Small intestine (tissue), 7 donors: ENCODE results near the gene RNF126. TPM values are rescaled to one million over a fixed set of nuclear protein-coding genes. Genes with fewer than 3 reads are reported as not detected.

Source experiments
- DNase-seq, 2 donors: peaks; one replicate each; pipeline versions ENCODE4 v3.0.0 to v3.0.0-alpha.2; 2013
- FAIRE-seq: peaks from 2 replicates; lab custom pipeline; 2012; peaks lifted over from hg19 to GRCh38; lab: Jason Lieb, UNC
- H3K27ac ChIP-seq, 3 donors: one replicate each; pipeline ENCODE4 v1.5.1; 2013; ENCODE audit warnings: low read length in 2 of 3, mild to moderate bottlenecking in 2 of 3, control low read depth in 1 of 3, inconsistent platforms in 1 of 3, low read depth in 1 of 3, moderate library complexity in 1 of 3
- H3K27me3 ChIP-seq, 3 donors: one replicate each; pipeline ENCODE4 v1.6.1; 2013; ENCODE audit warnings: low read length in 3 of 3, inconsistent platforms in 1 of 3; ENCODE audit not compliant: control insufficient read depth in 3 of 3, insufficient read depth in 3 of 3
- H3K36me3 ChIP-seq, 3 donors: one replicate each; pipeline ENCODE4 v1.6.1; 2013; ENCODE audit warnings: low read length in 3 of 3, inconsistent platforms in 1 of 3, low read depth in 1 of 3, mild to moderate bottlenecking in 1 of 3, moderate library complexity in 1 of 3; ENCODE audit not compliant: control insufficient read depth in 3 of 3, insufficient read depth in 2 of 3
- H3K4me1 ChIP-seq, 3 donors: one replicate each; pipeline ENCODE4 v1.6.1; 2013; ENCODE audit warnings: low read length in 2 of 3, inconsistent platforms in 1 of 3, low read depth in 1 of 3, mild to moderate bottlenecking in 1 of 3, moderate library complexity in 1 of 3; ENCODE audit not compliant: control insufficient read depth in 3 of 3, insufficient read depth in 2 of 3
- H3K4me3 ChIP-seq, 3 donors: one replicate each; pipeline ENCODE4 v1.5.1; 2013; ENCODE audit warnings: low read length in 3 of 3, control low read depth in 1 of 3, inconsistent platforms in 1 of 3, low read depth in 1 of 3, mild to moderate bottlenecking in 1 of 3, moderate library complexity in 1 of 3
- H3K9me3 ChIP-seq, 2 donors: one replicate each; pipeline ENCODE4 v1.6.1; 2013; ENCODE audit warnings: low read depth in 1 of 2, low read length in 1 of 2; ENCODE audit not compliant: control insufficient read depth in 2 of 2, insufficient read depth in 1 of 2
- WGBS, 3 donors: extraction: QIAGEN DNeasy Blood & Tissue Kit; methylation state at CpG; one replicate each; pipeline ENCODE4 v1.1.7; 2013; 5-methylcytosine and 5-hydroxymethylcytosine counted together
- polyA plus RNA-seq, 4 donors: library from polyadenylated mRNA; stranded (reverse) in 3 of 4; unstranded in 1 of 4; fragments of 200-250 nt in 3 of 4; fragments of 120-200 nt in 1 of 4; gene quantifications; one replicate each; pipeline versions ENCODE4 v1.2.1 to v1.2.3, GENCODE V29; 2013
- donor health status: healthy with polysubstance abuse.
- donor health status: control.
- donor health status: control.
- donor health status: Bipolar disorder and iron deficiency.
- donor health status: healthy.

RNF126 gene
- polyA plus RNA-seq, 4 donors, result 39.2 to 60.2 (median 55.4) TPM

DNA sequence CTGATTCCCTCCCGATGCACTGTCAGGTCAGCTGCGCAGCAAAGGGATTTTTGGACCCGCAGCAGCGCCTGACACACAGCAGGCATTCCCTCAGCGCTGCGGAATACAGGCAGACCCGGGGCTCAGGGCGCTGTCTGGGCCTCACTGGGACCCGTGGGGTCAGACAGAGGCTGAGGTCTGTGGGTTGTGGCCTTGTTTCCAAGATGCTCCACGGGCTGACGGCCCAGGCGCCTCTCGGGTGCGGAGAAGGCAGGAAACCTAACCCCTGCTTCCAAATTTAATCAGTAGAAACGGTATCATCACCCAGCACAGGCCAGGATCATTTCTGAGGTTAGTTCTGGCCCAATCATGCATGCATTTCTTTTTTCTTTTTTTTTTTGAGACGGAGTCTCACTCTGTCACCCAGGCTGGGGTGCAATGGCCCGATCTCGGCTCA, 686 bp upstream of the RNF126 start:
- peaks cover 9 to 50% (median 11%) of the 10 kb centered on the region in 3 donors for H3K4me1 ChIP-seq
- H3K27me3 ChIP-seq, result no peaks in the 10 kb centered on the region
- H3K27ac ChIP-seq, result peak overlapping the region; percentile 81 to 92 (median 92)
- peak overlapping the region; percentile 25 to 59 (median 27) for H3K4me3 ChIP-seq
- peaks cover 0 to 17% of the 10 kb centered on the region in 2 donors for H3K9me3 ChIP-seq
- 39 to 60% (median 52%) methylated on average over 18 of the region's 18 CpGs for WGBS, 3 donors
- FAIRE-seq, result no peak
- peaks cover 0 to 21% (median 0%) of the 10 kb centered on the region in 3 donors for H3K36me3 ChIP-seq
- no peak for DNase-seq

DNA sequence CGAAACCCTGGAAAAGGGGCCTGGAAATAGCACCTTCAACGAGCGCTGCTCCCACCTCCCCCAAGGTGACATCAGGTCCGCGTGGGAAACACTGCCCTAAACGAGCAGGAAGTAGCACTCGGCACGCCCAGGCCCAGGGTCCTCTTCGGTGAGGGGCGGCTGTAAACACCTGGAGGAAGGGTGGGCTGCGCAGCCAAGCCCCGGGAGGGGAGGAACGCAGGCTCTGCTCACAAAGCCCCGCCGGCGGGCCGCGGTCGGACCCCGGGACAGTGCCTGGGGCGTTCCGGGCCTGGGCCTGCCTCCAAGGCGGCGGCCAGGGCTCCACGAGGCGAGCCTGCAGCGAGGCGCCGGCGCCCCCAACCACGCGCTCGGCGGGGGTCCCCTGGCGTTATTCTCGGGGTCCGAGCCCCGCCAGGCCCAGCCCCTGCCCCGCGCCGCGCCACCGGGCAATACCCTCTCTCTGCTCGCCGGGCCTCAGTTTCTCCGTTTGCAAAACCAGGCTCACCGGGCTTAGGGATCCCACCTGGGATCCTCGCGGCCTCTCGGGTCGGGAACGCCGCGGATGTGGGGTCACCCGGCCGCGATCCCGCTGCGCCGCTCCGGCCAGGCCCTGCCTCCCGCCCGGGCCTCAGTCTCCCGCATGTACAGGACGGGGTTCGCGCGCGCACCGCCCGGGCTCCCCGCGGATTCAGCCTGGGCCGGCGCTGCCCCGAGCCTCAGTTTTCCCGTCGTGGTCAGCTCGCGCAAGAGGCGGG, 630 bp downstream of the RNF126 start:
- peaks cover 0 to 7% of the 10 kb centered on the region in 2 donors for H3K9me3 ChIP-seq
- 0 to 1% (median 0%) methylated on average over 64 to 81 of the region's 81 CpGs for WGBS, 3 donors
- peaks cover 10 to 63% (median 15%) of the 10 kb centered on the region in 3 donors for H3K4me1 ChIP-seq
- no peak for FAIRE-seq
- no peaks in the 10 kb centered on the region for H3K27me3 ChIP-seq
- peaks cover 0 to 34% (median 2%) of the 10 kb centered on the region in 3 donors for H3K36me3 ChIP-seq
- peak overlapping the region; percentile 91 to 97 (median 96) for H3K27ac ChIP-seq
- peak; percentile 80 to 88 for DNase-seq
- H3K4me3 ChIP-seq, result peak overlapping the region; percentile 64 to 100 (median 95)

GRCh38 chr19:661427-662196, 1.4 kb downstream of the RNF126 start:
- Histone ChIP-seq H3K27me3 (no peaks in the 10 kb centered on the region), H3K4me1 (peaks cover 10 to 70% (median 15%) of the 10 kb centered on the region in 3 donors), H3K4me3 (peak overlapping the region; percentile 64 to 100 (median 95)), H3K27ac (peak overlapping the region; percentile 91 to 97 (median 96)), H3K9me3 (peaks cover 0 to under 1% of the 10 kb centered on the region in 2 donors), H3K36me3 (peaks cover 0 to 42% (median 2%) of the 10 kb centered on the region in 3 donors)
- FAIRE-seq, result no peak
- peak; percentile 68 to 75 for DNase-seq
- WGBS, 3 donors, result 2 to 9% (median 4%) methylated on average over 31 of the region's 31 CpGs

GRCh38 chr19:660793-661426, 2.1 kb downstream of the RNF126 start:
- no peak for FAIRE-seq
- Histone ChIP-seq H3K4me3 (peak overlapping the region; percentile 34 to 95 (median 64)), H3K9me3 (no peaks in the 10 kb centered on the region), H3K36me3 (peaks cover 0 to 47% (median 2%) of the 10 kb centered on the region in 3 donors), H3K4me1 (peaks cover 10 to 70% (median 15%) of the 10 kb centered on the region in 3 donors), H3K27me3 (no peaks in the 10 kb centered on the region), H3K27ac (peak overlapping the region; percentile 91 to 97 (median 96))
- 5 to 22% (median 13%) methylated on average over 19 to 20 of the region's 20 CpGs for WGBS, 3 donors
- DNase-seq, result peak; percentile 87 to 95

GRCh38 chr19:658916-659839, 3.8 kb downstream of the RNF126 start:
- Histone ChIP-seq H3K4me3 (peak overlapping the region in 1 of 3 donors; percentile 1), H3K4me1 (peaks cover 10 to 60% (median 15%) of the 10 kb centered on the region in 3 donors), H3K9me3 (no peaks in the 10 kb centered on the region), H3K27me3 (no peaks in the 10 kb centered on the region), H3K36me3 (peaks cover 0 to 62% (median 2%) of the 10 kb centered on the region in 3 donors), H3K27ac (peak overlapping the region in 2 of 3 donors; percentile 37 to 63)
- DNase-seq, result no peak
- no peak for FAIRE-seq
- 58 to 67% (median 63%) methylated on average over 50 of the region's 50 CpGs for WGBS, 3 donors

DNA sequence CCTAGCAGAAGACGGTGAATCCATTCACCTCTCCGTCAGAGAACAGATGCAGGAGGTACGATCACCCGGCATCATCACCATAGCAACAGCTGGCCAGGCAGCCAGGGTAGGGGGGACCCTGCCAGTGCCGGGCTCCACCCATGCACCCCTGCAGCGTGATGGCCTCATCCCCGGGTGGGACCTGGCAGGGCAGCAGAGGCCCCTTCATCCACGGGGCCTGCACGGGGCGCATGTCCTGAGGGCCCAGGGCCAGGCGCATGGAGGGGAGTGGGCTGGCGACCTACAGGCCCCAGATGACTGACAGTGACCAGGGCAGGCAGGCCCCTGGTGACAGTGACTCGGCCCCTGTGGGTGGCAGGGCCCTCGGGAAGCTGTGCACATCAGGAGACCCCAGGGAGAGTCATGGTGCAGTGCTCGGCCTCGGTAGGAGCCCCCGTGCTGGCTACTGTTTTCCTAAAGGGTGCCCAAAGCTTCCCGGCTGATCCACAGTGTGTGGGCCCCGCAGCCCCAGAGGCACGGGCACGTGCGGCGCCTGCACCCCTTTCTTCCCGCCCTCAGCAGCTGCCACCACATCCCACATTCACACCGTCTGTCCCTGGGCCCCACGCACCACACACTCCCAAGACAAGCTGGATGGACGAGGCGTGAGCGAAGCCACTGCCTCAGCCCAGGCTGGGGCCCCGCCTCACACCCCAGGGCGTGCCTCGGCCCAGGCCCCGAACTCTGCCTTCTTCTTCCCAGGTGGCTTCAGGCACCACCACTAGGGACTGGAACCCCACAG, 4.8 kb downstream of the RNF126 start:
- 57 to 71% (median 63%) methylated on average over 25 to 33 of the region's 33 CpGs for WGBS, 3 donors
- no peaks in the 10 kb centered on the region for H3K27me3 ChIP-seq
- H3K36me3 ChIP-seq, result peaks cover 2 to 71% (median 3%) of the 10 kb centered on the region in 3 donors
- no peak overlapping the region for H3K4me3 ChIP-seq
- peak in 1 of 2 donors; percentile 53 for DNase-seq
- peaks cover 10 to 52% (median 15%) of the 10 kb centered on the region in 3 donors for H3K4me1 ChIP-seq
- peak overlapping the region in 1 of 3 donors; percentile 37 for H3K27ac ChIP-seq
- no peaks in the 10 kb centered on the region for H3K9me3 ChIP-seq
- no peak for FAIRE-seq

DNA sequence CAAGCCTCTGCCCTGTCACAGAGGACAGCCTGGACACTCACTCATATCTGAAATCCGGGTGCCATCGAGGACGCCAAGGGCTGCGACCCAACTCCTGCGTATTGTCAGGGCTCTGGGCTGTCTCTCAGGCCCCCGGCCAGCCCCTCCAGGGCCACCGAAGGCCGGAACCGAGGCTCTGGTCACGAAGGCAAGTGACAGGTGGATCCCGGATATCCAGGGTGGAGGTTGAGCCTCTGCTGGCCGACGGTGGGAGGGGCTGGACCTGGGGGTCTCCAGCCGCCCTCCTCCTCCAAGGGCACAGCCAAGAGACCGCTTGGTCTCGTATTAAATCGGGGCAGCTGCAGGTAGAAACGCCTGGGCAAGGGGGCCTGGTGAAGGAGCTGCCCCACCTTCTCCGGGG, 5.4 kb downstream of the RNF126 start:
- Histone ChIP-seq H3K27ac (no peak overlapping the region), H3K4me3 (no peak overlapping the region), H3K36me3 (peaks cover 2 to 77% (median 9%) of the 10 kb centered on the region in 3 donors), H3K27me3 (no peaks in the 10 kb centered on the region), H3K4me1 (peaks cover 10 to 52% (median 15%) of the 10 kb centered on the region in 3 donors), H3K9me3 (no peaks in the 10 kb centered on the region)
- WGBS, 3 donors, result 78 to 84% (median 80%) methylated on average over 14 to 19 of the region's 19 CpGs
- DNase-seq, result no peak
- FAIRE-seq, result no peak
